Hepatocyte (in vitro differentiated cells): ENCODE measurements around the gene CSTPP1. TPM values are rescaled to one million over a fixed set of nuclear protein-coding genes. Genes with fewer than 3 reads are reported as not detected.
"Not testable (repeated sequence)": the region's sequence is repeated elsewhere in the genome, so short reads cannot be mapped to it uniquely, and the experiment has no call there.

Experiments
- DNase-seq: peaks from one replicate; pipeline ENCODE4 v3.0.0-alpha.2; 2016; ENCODE audit warnings: low spot score
- H2AFZ ChIP-seq: fragments of 200-600 bp; sonication (generic); 2 replicates; pipeline ENCODE4 v1.6.0; 2016; ENCODE audit warnings: antibody characterized with exemption, mild to moderate bottlenecking
- H3K27ac ChIP-seq: fragments of 200-600 bp; sonication (generic); 2 replicates; pipeline ENCODE4 v1.5.1; 2016; ENCODE audit warnings: mild to moderate bottlenecking
- H3K27me3 ChIP-seq: fragments of 200-600 bp; sonication (generic); 2 replicates; pipeline ENCODE4 v1.6.1; 2016
- H3K36me3 ChIP-seq: fragments of 200-600 bp; sonication (generic); replicated peaks from 2 replicates; pipeline ENCODE4 v1.5.1; 2016; ENCODE audit warnings: low read depth; ENCODE audit not compliant: insufficient read depth
- H3K4me1 ChIP-seq: fragments of 200-600 bp; sonication (generic); 2 replicates; pipeline ENCODE4 v1.5.1; 2016; ENCODE audit warnings: mild to moderate bottlenecking, moderate library complexity; ENCODE audit not compliant: insufficient read depth
- H3K4me2 ChIP-seq: fragments of 200-600 bp; sonication (generic); 2 replicates; pipeline ENCODE4 v1.6.0; 2016
- H3K4me3 ChIP-seq: fragments of 200-600 bp; sonication (generic); 2 replicates; pipeline ENCODE4 v1.5.1; 2016; ENCODE audit warnings: mild to moderate bottlenecking
- H3K79me2 ChIP-seq: fragments of 200-600 bp; sonication (generic); 2 replicates; pipeline ENCODE4 v1.6.0; 2017; ENCODE audit warnings: mild to moderate bottlenecking
- H3K9me2 ChIP-seq: fragments of 200-600 bp; sonication (generic); replicated peaks from 2 replicates; pipeline ENCODE4 v1.6.0; 2017; ENCODE audit warnings: mild to moderate bottlenecking; ENCODE audit not compliant: insufficient read depth
- H3K9me3 ChIP-seq: fragments of 200-600 bp; sonication (generic); 2 replicates; pipeline ENCODE4 v1.5.1; 2016; ENCODE audit warnings: low read depth, mild to moderate bottlenecking
- H4K20me1 ChIP-seq: fragments of 200-600 bp; sonication (generic); 2 replicates; pipeline ENCODE4 v1.6.0; 2016; ENCODE audit warnings: mild to moderate bottlenecking; ENCODE audit not compliant: insufficient read depth, poor library complexity, severe bottlenecking
- CTCF ChIP-seq: fragments of 200-600 bp; sonication (generic); IDR thresholded peaks from 2 replicates; pipeline ENCODE4 v1.5.1; 2016; ENCODE audit warnings: antibody characterized with exemption, mild to moderate bottlenecking; ENCODE audit not compliant: poor library complexity
- EZH2 ChIP-seq: fragments of 200-600 bp; sonication (generic); IDR thresholded peaks from 2 replicates; pipeline ENCODE4 v1.6.1; 2016; ENCODE audit warnings: antibody characterized with exemption, mild to moderate bottlenecking, borderline replicate concordance
- EZH2phosphoT487 ChIP-seq: fragments of 200-600 bp; sonication (generic); IDR thresholded peaks from one replicate; pipeline ENCODE4 v1.6.1; 2018; ENCODE audit warnings: antibody characterized with exemption, mild to moderate bottlenecking, low read depth, moderate library complexity; ENCODE audit not compliant: unreplicated experiment, severe bottlenecking
- WGBS: methylation state at CpG from one replicate; pipeline ENCODE4 v1.1.6; 2016; ENCODE audit warnings: low lambda C conversion rate; ENCODE audit errors: missing lambda C conversion rate; 5-methylcytosine and 5-hydroxymethylcytosine counted together
- polyA plus RNA-seq: library from polyadenylated mRNA; unstranded; fragments of >200 nt; fragmentation: Nextera tagmentation; extraction: Ambion mirVana; gene quantifications from 2 replicates; pipeline ENCODE4 v1.2.1, GENCODE V29; 2016
- total RNA-seq: library from RNA; depleted of rRNA; stranded (reverse); fragments of >200 nt; gene quantifications from 2 replicates; pipeline ENCODE4 v1.2.3, GENCODE V29; 2014

Gene CSTPP1
- total and polyA plus RNA-seq, 2 experiments from 2014 or later = 23.0 to 44.3 TPM

- no peak overlapping the region for H3K4me2 ChIP-seq
- no peaks in the 10 kb centered on the region for H4K20me1 ChIP-seq
- H3K27ac ChIP-seq = no peak overlapping the region
- DNase-seq = no peak
- H3K27me3 ChIP-seq = no peaks in the 10 kb centered on the region
- TF ChIP-seq EZH2phosphoT487 (no peak), CTCF (no peak), EZH2 (no peak)
- no peak overlapping the region for H2AFZ ChIP-seq
- no peaks in the 10 kb centered on the region for H3K9me2 ChIP-seq
- H3K79me2 ChIP-seq = no peaks in the 10 kb centered on the region
- 84% methylated on average over 2 of the region's 2 CpGs for WGBS
- no peak overlapping the region for H3K4me3 ChIP-seq
- no peaks in the 10 kb centered on the region for H3K4me1 ChIP-seq
- H3K36me3 ChIP-seq = no peaks in the 10 kb centered on the region
- H3K9me3 ChIP-seq = no peaks in the 10 kb centered on the region
Observed at GRCh38 chr11:46991391-46991790, 54.8 kb downstream of the CSTPP1 start.

DNA sequence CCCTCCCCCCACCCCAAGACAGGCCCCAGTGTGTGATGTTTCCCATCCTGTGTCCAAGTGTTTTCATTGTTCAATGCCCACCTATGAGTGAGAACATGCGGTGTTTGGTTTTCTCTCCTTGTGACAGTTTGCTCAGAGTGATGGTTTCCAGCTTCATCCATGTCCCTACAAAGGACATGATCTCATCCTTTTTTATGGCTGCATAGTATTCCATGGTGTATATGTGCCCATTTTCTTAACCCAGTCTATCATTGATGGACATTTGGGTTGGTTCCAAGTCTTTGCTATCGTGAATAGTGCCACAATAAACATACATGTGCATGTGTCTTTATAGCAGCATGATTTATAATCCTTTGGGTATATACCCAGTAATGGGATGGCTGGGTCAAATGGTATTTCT lies 55.8 kb downstream of the CSTPP1 start:
- not testable (repeated sequence) for H4K20me1 ChIP-seq, H3K27ac ChIP-seq, DNase-seq, H3K4me2 ChIP-seq, H3K4me1 ChIP-seq, H3K4me3 ChIP-seq, H3K27me3 ChIP-seq, H3K79me2 ChIP-seq, H2AFZ ChIP-seq, H3K36me3 ChIP-seq, H3K9me3 ChIP-seq, H3K9me2 ChIP-seq
- 97% methylated on average over 2 of the region's 2 CpGs for WGBS

DNA sequence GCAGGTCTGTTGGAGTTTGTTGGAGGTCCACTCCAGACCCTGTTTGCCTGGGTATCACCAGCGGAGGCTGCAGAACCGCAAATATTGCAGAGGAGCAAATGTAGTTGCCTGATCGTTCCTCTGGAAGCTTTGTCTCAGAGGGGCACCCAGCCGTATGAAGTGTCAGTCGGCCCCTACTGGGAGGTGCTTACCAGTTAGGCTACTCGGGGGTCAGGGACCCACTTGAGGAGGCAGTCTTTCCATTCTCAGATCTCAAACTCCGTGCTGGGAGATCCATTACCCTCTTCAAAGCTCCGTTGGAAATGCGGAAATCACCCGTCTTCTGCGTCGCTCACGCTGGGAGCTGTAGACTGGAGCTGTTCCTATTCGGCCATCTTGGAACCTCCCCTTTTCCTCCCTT lies 61.2 kb downstream of the CSTPP1 start:
- WGBS = 90% methylated on average over 14 of the region's 14 CpGs

GRCh38 chr11:46999217-46999616 lies 62.7 kb downstream of the CSTPP1 start:
- H3K9me3 ChIP-seq = no peaks in the 10 kb centered on the region
- no peaks in the 10 kb centered on the region for H4K20me1 ChIP-seq
- no peak for DNase-seq
- H3K9me2 ChIP-seq = no peaks in the 10 kb centered on the region
- no peak for TF ChIP-seq CTCF
- no peaks in the 10 kb centered on the region for H3K27me3 ChIP-seq
- no peak overlapping the region for H3K27ac ChIP-seq
- peaks cover 4% of the 10 kb centered on the region for H3K4me1 ChIP-seq
- H3K4me2 ChIP-seq = no peak overlapping the region
- peaks cover 8% of the 10 kb centered on the region for H3K79me2 ChIP-seq
- H2AFZ ChIP-seq = no peak overlapping the region
- H3K4me3 ChIP-seq = no peak overlapping the region
- H3K36me3 ChIP-seq = no peaks in the 10 kb centered on the region

More for the DNA sequence above, 61.2 kb downstream of the CSTPP1 start:
- H4K20me1 ChIP-seq, H2AFZ ChIP-seq, H3K36me3 ChIP-seq, H3K27me3 ChIP-seq, H3K9me2 ChIP-seq, H3K27ac ChIP-seq, H3K4me3 ChIP-seq, DNase-seq, H3K9me3 ChIP-seq, H3K4me2 ChIP-seq, H3K79me2 ChIP-seq, H3K4me1 ChIP-seq: not testable (repeated sequence)

- no peak for TF ChIP-seq EZH2
- TF ChIP-seq EZH2phosphoT487 = no peak
- no peak for TF ChIP-seq CTCF
Observed at GRCh38 chr11:47000033-47000432, 63.5 kb downstream of the CSTPP1 start.

More at GRCh38 chr11:47000033-47000432, 63.5 kb downstream of the CSTPP1 start:
- H4K20me1 ChIP-seq = no peaks in the 10 kb centered on the region
- H3K27ac ChIP-seq = no peak overlapping the region
- H3K9me2 ChIP-seq = no peaks in the 10 kb centered on the region
- no peak overlapping the region for H2AFZ ChIP-seq
- no peak for DNase-seq
- peaks cover 9% of the 10 kb centered on the region for H3K4me1 ChIP-seq
- no peak overlapping the region for H3K4me3 ChIP-seq
- H3K27me3 ChIP-seq = no peaks in the 10 kb centered on the region
- no peaks in the 10 kb centered on the region for H3K36me3 ChIP-seq
- 86% methylated on average over 2 of the region's 2 CpGs for WGBS
- no peak overlapping the region for H3K4me2 ChIP-seq
- no peaks in the 10 kb centered on the region for H3K9me3 ChIP-seq
- H3K79me2 ChIP-seq = peaks cover 8% of the 10 kb centered on the region
